Astrocyte (in vitro differentiated cells and primary cell): ENCODE measurements around the gene GOLGA7B. TPM values are rescaled to one million over a fixed set of nuclear protein-coding genes. Genes with fewer than 3 reads are reported as not detected.

ENCODE experiments used
- DNase-seq: peaks from one replicate; pipeline ENCODE4 v3.0.0-alpha.2; 2010; ENCODE audit warnings: low read depth
- FAIRE-seq: peaks from 2 replicates; lab custom pipeline; 2011; peaks lifted over from hg19 to GRCh38; lab: Jason Lieb, UNC
- H2AFZ ChIP-seq: 2 replicates; pipeline ENCODE4 v1.6.0; 2012; ENCODE audit warnings: low read depth, low read length, inconsistent platforms
- H3K27ac ChIP-seq: 2 replicates; pipeline ENCODE4 v1.5.1; 2011; ENCODE audit warnings: low read depth, low read length, inconsistent platforms
- H3K27me3 ChIP-seq: 2 replicates; pipeline ENCODE4 v1.6.0; 2011; ENCODE audit warnings: low read length, inconsistent platforms; ENCODE audit not compliant: insufficient read depth
- H3K36me3 ChIP-seq: 2 replicates; pipeline ENCODE4 v1.5.1; 2011; ENCODE audit warnings: low read length, inconsistent platforms; ENCODE audit not compliant: insufficient read depth
- H3K4me1 ChIP-seq: 2 replicates; pipeline ENCODE4 v1.5.1; 2011; ENCODE audit warnings: low read length, inconsistent platforms; ENCODE audit not compliant: insufficient read depth
- H3K4me2 ChIP-seq: 2 replicates; pipeline ENCODE4 v1.6.0; 2012; ENCODE audit warnings: low read length, inconsistent platforms
- H3K4me3 ChIP-seq: 2 replicates; pipeline ENCODE4 v1.5.1; 2011; ENCODE audit warnings: low read depth, mild to moderate bottlenecking, low read length, inconsistent platforms; ENCODE audit not compliant: insufficient read depth
- H3K79me2 ChIP-seq: 2 replicates; pipeline ENCODE4 v1.6.0; 2012; ENCODE audit warnings: mild to moderate bottlenecking, low read length, inconsistent platforms; ENCODE audit not compliant: insufficient read depth
- H3K9ac ChIP-seq: 2 replicates; pipeline ENCODE4 v1.6.0; 2012; ENCODE audit warnings: mild to moderate bottlenecking, low read length, inconsistent platforms
- H3K9me3 ChIP-seq: 2 replicates; pipeline ENCODE4 v1.5.1; 2012; ENCODE audit warnings: low read depth, mild to moderate bottlenecking, low read length, inconsistent platforms; ENCODE audit not compliant: insufficient read depth
- H4K20me1 ChIP-seq: 2 replicates; pipeline ENCODE4 v1.6.0; 2012; ENCODE audit warnings: low read length, inconsistent platforms; ENCODE audit not compliant: insufficient read depth
- H3K27ac Mint-ChIP-seq: one replicate; pipeline ENCODE4 v1.8.0; 2021; ENCODE audit warnings: mild to moderate bottlenecking, mixed read lengths; ENCODE audit not compliant: unreplicated experiment
- H3K27me3 Mint-ChIP-seq: one replicate; pipeline ENCODE4 v1.8.0; 2021; ENCODE audit warnings: low read depth, mixed read lengths; ENCODE audit not compliant: unreplicated experiment
- H3K36me3 Mint-ChIP-seq: one replicate; pipeline ENCODE4 v1.8.0; 2021; ENCODE audit warnings: low read depth, mixed read lengths; ENCODE audit not compliant: unreplicated experiment
- H3K4me1 Mint-ChIP-seq: one replicate; pipeline ENCODE4 v1.8.0; 2021; ENCODE audit warnings: low read depth, mixed read lengths; ENCODE audit not compliant: unreplicated experiment
- H3K4me3 Mint-ChIP-seq: one replicate; pipeline ENCODE4 v1.8.0; 2021; ENCODE audit warnings: mild to moderate bottlenecking, moderate library complexity, mixed read lengths; ENCODE audit not compliant: unreplicated experiment
- H3K9me3 Mint-ChIP-seq: one replicate; pipeline ENCODE4 v1.8.0; 2021; ENCODE audit warnings: mild to moderate bottlenecking, mixed read lengths; ENCODE audit not compliant: unreplicated experiment
- CTCF ChIP-seq: IDR thresholded peaks from 2 replicates; pipeline ENCODE4 v1.5.1; 2011; ENCODE audit warnings: low read depth, mild to moderate bottlenecking, inconsistent platforms, low read length, moderate library complexity; ENCODE audit not compliant: insufficient read depth
- EZH2 ChIP-seq: IDR thresholded peaks from 2 replicates; pipeline ENCODE4 v1.6.1; 2012; ENCODE audit warnings: mild to moderate bottlenecking, low read length, inconsistent platforms; ENCODE audit not compliant: insufficient read depth
- total RNA-seq: library from RNA; stranded (reverse); gene quantifications from 2 replicates; pipeline ENCODE4 v1.2.1, GENCODE V29; 2021

The GOLGA7B gene
- total RNA-seq, 1 donor from 2014 or later, result 0.16 TPM

- Mint-ChIP-seq H3K36me3 (no peaks in the 10 kb centered on the region), H3K4me1 (peaks cover 6% of the 10 kb centered on the region), H3K27me3 (peaks cover 40% of the 10 kb centered on the region), H3K27ac (no peak overlapping the region), H3K4me3 (no peak overlapping the region), H3K9me3 (peaks cover 3% of the 10 kb centered on the region)
- Histone ChIP-seq H3K4me2 (no peak overlapping the region), H3K27me3 (no peaks in the 10 kb centered on the region), H4K20me1 (no peaks in the 10 kb centered on the region), H3K9ac (no peak overlapping the region), H3K79me2 (no peaks in the 10 kb centered on the region), H3K4me1 (no peaks in the 10 kb centered on the region), H3K36me3 (no peaks in the 10 kb centered on the region), H3K27ac (no peak overlapping the region), H2AFZ (no peak overlapping the region), H3K9me3 (no peaks in the 10 kb centered on the region), H3K4me3 (no peak overlapping the region)
- DNase-seq (no peak), FAIRE-seq (no peak)
- no peak for TF ChIP-seq CTCF
- TF ChIP-seq EZH2, result no peak
These were observed 55.6 kb downstream of the GOLGA7B start for GRCh38 chr10:97905276-97905675.

GRCh38 chr10:97907211-97907610 lies 57.6 kb downstream of the GOLGA7B start:
- H3K36me3 Mint-ChIP-seq, result no peaks in the 10 kb centered on the region
- H3K9me3 ChIP-seq, result no peaks in the 10 kb centered on the region
- peaks cover 45% of the 10 kb centered on the region for H3K27me3 Mint-ChIP-seq
- no peaks in the 10 kb centered on the region for H3K9me3 Mint-ChIP-seq
- no peaks in the 10 kb centered on the region for H4K20me1 ChIP-seq
- H3K27ac Mint-ChIP-seq, result no peak overlapping the region
- no peaks in the 10 kb centered on the region for H3K36me3 ChIP-seq
- no peak overlapping the region for H3K4me3 Mint-ChIP-seq
- H3K4me1 Mint-ChIP-seq, result peaks cover 6% of the 10 kb centered on the region
- TF ChIP-seq CTCF, result no peak
- TF ChIP-seq EZH2, result no peak
- no peaks in the 10 kb centered on the region for H3K4me1 ChIP-seq
- FAIRE-seq, result no peak
- H3K79me2 ChIP-seq, result no peaks in the 10 kb centered on the region
- no peak overlapping the region for H3K9ac ChIP-seq
- DNase-seq, result no peak
- H3K4me3 ChIP-seq, result no peak overlapping the region
- H3K27me3 ChIP-seq, result peaks cover 4% of the 10 kb centered on the region
- no peak overlapping the region for H3K4me2 ChIP-seq
- no peak overlapping the region for H3K27ac ChIP-seq
- no peak overlapping the region for H2AFZ ChIP-seq

GRCh38 chr10:97907830-97908229 lies 58.2 kb downstream of the GOLGA7B start:
- H3K4me3 ChIP-seq, result no peak overlapping the region
- H3K4me1 ChIP-seq, result no peaks in the 10 kb centered on the region
- Mint-ChIP-seq H3K27ac (no peak overlapping the region), H3K4me3 (no peak overlapping the region), H3K27me3 (peaks cover 47% of the 10 kb centered on the region), H3K9me3 (no peaks in the 10 kb centered on the region), H3K4me1 (peaks cover 6% of the 10 kb centered on the region), H3K36me3 (no peaks in the 10 kb centered on the region)
- no peaks in the 10 kb centered on the region for H4K20me1 ChIP-seq
- H3K9me3 ChIP-seq, result no peaks in the 10 kb centered on the region
- H3K4me2 ChIP-seq, result no peak overlapping the region
- H2AFZ ChIP-seq, result no peak overlapping the region
- H3K9ac ChIP-seq, result no peak overlapping the region
- H3K27me3 ChIP-seq, result peaks cover 7% of the 10 kb centered on the region
- no peak for DNase-seq
- no peak for TF ChIP-seq CTCF
- no peak for TF ChIP-seq EZH2
- H3K79me2 ChIP-seq, result no peaks in the 10 kb centered on the region
- H3K36me3 ChIP-seq, result no peaks in the 10 kb centered on the region
- no peak overlapping the region for H3K27ac ChIP-seq
- FAIRE-seq, result no peak
